ENCODE data around the gene SEMA3F.

The SEMA3F gene

GRCh38 chr3:50127251-50127691, 27.9 kb upstream of the SEMA3F start:
- H2AFZ ChIP-seq (ENCODE audit: low read depth, low read length), result no peak overlapping the region
- no peak overlapping the region for H3K27ac ChIP-seq (ENCODE audit: low read length, poor library complexity, severe bottlenecking)
- H4K8ac ChIP-seq (ENCODE audit: low read length), result peak overlapping the region; percentile 20
- 83% methylated on average over 7 of the region's 8 CpGs for WGBS
- no peak overlapping the region for H2AK5ac ChIP-seq (ENCODE audit: low read length, severe bottlenecking)
- H2BK120ac ChIP-seq (ENCODE audit: low read depth, low read length), result no peak overlapping the region
- H3K14ac ChIP-seq (ENCODE audit: low read length in 2 of 2), result peak overlapping the region in 1 of 2 experiments; percentile 71
- H3K4ac ChIP-seq (ENCODE audit: low read depth in 1 of 2, low read length in 2 of 2), result peak overlapping the region; percentile 24 to 82
- peaks cover 0 to 12% of the 10 kb centered on the region in 2 experiments for H3K36me3 ChIP-seq (ENCODE audit: control insufficient read depth in 1 of 2, insufficient read depth in 2 of 2, low read depth in 1 of 2, low read length in 2 of 2)
- H3K4me3 ChIP-seq (ENCODE audit: insufficient read depth in 1 of 2, low read depth in 1 of 2, low read length in 2 of 2), result no peak overlapping the region
- H3K79me1 ChIP-seq (replicated peaks; ENCODE audit: low read length, poor library complexity, severe bottlenecking), result no peaks in the 10 kb centered on the region
- no peak overlapping the region for H3K9ac ChIP-seq (ENCODE audit: low read length)
- no peak overlapping the region for H3K4me2 ChIP-seq (ENCODE audit: low read length, poor library complexity, severe bottlenecking)
- no peak overlapping the region for H3K23ac ChIP-seq (ENCODE audit: low read length in 2 of 2)
- peak overlapping the region; percentile 16 for H4K91ac ChIP-seq (ENCODE audit: low read length)
- peak overlapping the region; percentile 62 to 63 for H3K18ac ChIP-seq (ENCODE audit: low read depth in 1 of 2, low read length in 2 of 2)
- peak overlapping the region; percentile 1 for H2BK15ac ChIP-seq (ENCODE audit: low read depth, poor library complexity, severe bottlenecking)
- no peak overlapping the region for H2BK5ac ChIP-seq (ENCODE audit: low read depth, low read length, poor library complexity, severe bottlenecking)
- H3K4me1 ChIP-seq (ENCODE audit: control insufficient read depth, insufficient read depth, low read depth, low read length), result peaks cover 30% of the 10 kb centered on the region
- H3K9me3 ChIP-seq (ENCODE audit: control insufficient read depth, low read length), result no peaks in the 10 kb centered on the region
- DNase-seq, result no peak
- peak overlapping the region; percentile 2 to 92 for H2BK12ac ChIP-seq (ENCODE audit: low read length in 2 of 2)
- H3K27me3 ChIP-seq (ENCODE audit: control insufficient read depth in 1 of 2, insufficient read depth in 1 of 2, low read length in 2 of 2), result peaks cover 4 to 45% of the 10 kb centered on the region in 2 experiments

GRCh38 chr3:50128001-50128400, 27.1 kb upstream of the SEMA3F start:
- H3K36me3 ChIP-seq (ENCODE audit: control insufficient read depth in 1 of 2, insufficient read depth in 2 of 2, low read depth in 1 of 2, low read length in 2 of 2), result peaks cover 0 to 5% of the 10 kb centered on the region in 2 experiments
- no peak overlapping the region for H2AK5ac ChIP-seq (ENCODE audit: low read length, severe bottlenecking)
- WGBS, result 80% methylated on average over 4 of the region's 4 CpGs
- H3K14ac ChIP-seq (ENCODE audit: low read length in 2 of 2), result no peak overlapping the region
- no peak overlapping the region for H4K91ac ChIP-seq (ENCODE audit: low read length)
- H3K27me3 ChIP-seq (ENCODE audit: control insufficient read depth in 1 of 2, insufficient read depth in 1 of 2, low read length in 2 of 2), result peaks cover 11 to 53% of the 10 kb centered on the region in 2 experiments
- no peak overlapping the region for H4K8ac ChIP-seq (ENCODE audit: low read length)
- no peak overlapping the region for H2AFZ ChIP-seq (ENCODE audit: low read depth, low read length)
- DNase-seq, result no peak
- no peak overlapping the region for H2BK15ac ChIP-seq (ENCODE audit: low read depth, poor library complexity, severe bottlenecking)
- no peaks in the 10 kb centered on the region for H3K9me3 ChIP-seq (ENCODE audit: control insufficient read depth, low read length)
- no peak overlapping the region for H3K27ac ChIP-seq (ENCODE audit: low read length, poor library complexity, severe bottlenecking)
- H3K4me2 ChIP-seq (ENCODE audit: low read length, poor library complexity, severe bottlenecking), result no peak overlapping the region
- H3K4me3 ChIP-seq (ENCODE audit: insufficient read depth in 1 of 2, low read depth in 1 of 2, low read length in 2 of 2), result no peak overlapping the region
- peak overlapping the region; percentile 14 to 37 for H3K18ac ChIP-seq (ENCODE audit: low read depth in 1 of 2, low read length in 2 of 2)
- H3K9ac ChIP-seq (ENCODE audit: low read length), result no peak overlapping the region
- H3K79me1 ChIP-seq (replicated peaks; ENCODE audit: low read length, poor library complexity, severe bottlenecking), result no peaks in the 10 kb centered on the region
- H2BK5ac ChIP-seq (ENCODE audit: low read depth, low read length, poor library complexity, severe bottlenecking), result no peak overlapping the region
- peak overlapping the region in 1 of 2 experiments; percentile 81 for H2BK12ac ChIP-seq (ENCODE audit: low read length in 2 of 2)
- H3K4ac ChIP-seq (ENCODE audit: low read depth in 1 of 2, low read length in 2 of 2), result no peak overlapping the region
- H3K4me1 ChIP-seq (ENCODE audit: control insufficient read depth, insufficient read depth, low read depth, low read length), result peaks cover 29% of the 10 kb centered on the region
- H3K23ac ChIP-seq (ENCODE audit: low read length in 2 of 2), result no peak overlapping the region
- no peak overlapping the region for H2BK120ac ChIP-seq (ENCODE audit: low read depth, low read length)

- Histone ChIP-seq H3K9ac (ENCODE audit: low read length) (no peak overlapping the region), H2BK120ac (ENCODE audit: low read depth, low read length) (no peak overlapping the region), H3K27ac (ENCODE audit: low read length, poor library complexity, severe bottlenecking) (no peak overlapping the region), H2BK15ac (ENCODE audit: low read depth, poor library complexity, severe bottlenecking) (no peak overlapping the region), H2AK5ac (ENCODE audit: low read length, severe bottlenecking) (no peak overlapping the region), H3K4me2 (ENCODE audit: low read length, poor library complexity, severe bottlenecking) (no peak overlapping the region), H4K91ac (ENCODE audit: low read length) (no peak overlapping the region), H3K27me3 (ENCODE audit: control insufficient read depth in 1 of 2, insufficient read depth in 1 of 2, low read length in 2 of 2) (peaks cover 32 to 70% of the 10 kb centered on the region in 2 experiments), H3K23ac (ENCODE audit: low read length in 2 of 2) (no peak overlapping the region), H3K9me3 (ENCODE audit: control insufficient read depth, low read length) (no peaks in the 10 kb centered on the region), H3K4me1 (ENCODE audit: control insufficient read depth, insufficient read depth, low read depth, low read length) (peaks cover 18% of the 10 kb centered on the region), H2BK12ac (ENCODE audit: low read length in 2 of 2) (no peak overlapping the region), H3K79me1 (replicated peaks; ENCODE audit: low read length, poor library complexity, severe bottlenecking) (no peaks in the 10 kb centered on the region), H3K18ac (ENCODE audit: low read depth in 1 of 2, low read length in 2 of 2) (no peak overlapping the region), H3K14ac (ENCODE audit: low read length in 2 of 2) (no peak overlapping the region), H3K4ac (ENCODE audit: low read depth in 1 of 2, low read length in 2 of 2) (no peak overlapping the region), H2AFZ (ENCODE audit: low read depth, low read length) (no peak overlapping the region), H3K36me3 (ENCODE audit: control insufficient read depth in 1 of 2, insufficient read depth in 2 of 2, low read depth in 1 of 2, low read length in 2 of 2) (no peaks in the 10 kb centered on the region), H2BK5ac (ENCODE audit: low read depth, low read length, poor library complexity, severe bottlenecking) (no peak overlapping the region), H3K4me3 (ENCODE audit: insufficient read depth in 1 of 2, low read depth in 1 of 2, low read length in 2 of 2) (no peak overlapping the region), H4K8ac (ENCODE audit: low read length) (no peak overlapping the region)
- WGBS, result 78% methylated on average over 2 of the region's 2 CpGs
- no peak for DNase-seq
Measured at GRCh38 chr3:50130436-50130835, 24.7 kb upstream of the SEMA3F start.

GRCh38 chr3:50132421-50133282, 22.5 kb upstream of the SEMA3F start:
- H3K9ac ChIP-seq (ENCODE audit: low read length), result no peak overlapping the region
- no peak overlapping the region for H2BK120ac ChIP-seq (ENCODE audit: low read depth, low read length)
- H2BK12ac ChIP-seq (ENCODE audit: low read length in 2 of 2), result peak overlapping the region in 1 of 2 experiments; percentile 56
- H3K27me3 ChIP-seq (ENCODE audit: control insufficient read depth in 1 of 2, insufficient read depth in 1 of 2, low read length in 2 of 2), result peaks cover 35 to 66% of the 10 kb centered on the region in 2 experiments
- H3K36me3 ChIP-seq (ENCODE audit: control insufficient read depth in 1 of 2, insufficient read depth in 2 of 2, low read depth in 1 of 2, low read length in 2 of 2), result no peaks in the 10 kb centered on the region
- 47% methylated on average over 3 of the region's 6 CpGs for WGBS
- H4K91ac ChIP-seq (ENCODE audit: low read length), result no peak overlapping the region
- no peak overlapping the region for H3K4me2 ChIP-seq (ENCODE audit: low read length, poor library complexity, severe bottlenecking)
- H3K14ac ChIP-seq (ENCODE audit: low read length in 2 of 2), result peak overlapping the region in 1 of 2 experiments; percentile 39
- no peak overlapping the region for H3K27ac ChIP-seq (ENCODE audit: low read length, poor library complexity, severe bottlenecking)
- H4K8ac ChIP-seq (ENCODE audit: low read length), result no peak overlapping the region
- H3K79me1 ChIP-seq (replicated peaks; ENCODE audit: low read length, poor library complexity, severe bottlenecking), result no peaks in the 10 kb centered on the region
- H3K9me3 ChIP-seq (ENCODE audit: control insufficient read depth, low read length), result no peaks in the 10 kb centered on the region
- H3K4me1 ChIP-seq (ENCODE audit: control insufficient read depth, insufficient read depth, low read depth, low read length), result peaks cover 12% of the 10 kb centered on the region
- H3K4ac ChIP-seq (ENCODE audit: low read depth in 1 of 2, low read length in 2 of 2), result no peak overlapping the region
- no peak overlapping the region for H3K4me3 ChIP-seq (ENCODE audit: insufficient read depth in 1 of 2, low read depth in 1 of 2, low read length in 2 of 2)
- no peak overlapping the region for H2AFZ ChIP-seq (ENCODE audit: low read depth, low read length)
- no peak overlapping the region for H2BK5ac ChIP-seq (ENCODE audit: low read depth, low read length, poor library complexity, severe bottlenecking)
- H3K23ac ChIP-seq (ENCODE audit: low read length in 2 of 2), result no peak overlapping the region
- no peak for DNase-seq
- no peak overlapping the region for H2BK15ac ChIP-seq (ENCODE audit: low read depth, poor library complexity, severe bottlenecking)
- no peak overlapping the region for H2AK5ac ChIP-seq (ENCODE audit: low read length, severe bottlenecking)
- no peak overlapping the region for H3K18ac ChIP-seq (ENCODE audit: low read depth in 1 of 2, low read length in 2 of 2)
